HG03103 (cell line): ENCODE measurements around the gene XPO6.

ENCODE experiments used
- ATAC-seq: cut with Tn5 transposase; IDR thresholded peaks from one replicate; pipeline ENCODE4 v1.9.1; 2021; ENCODE audit warnings: low read depth; ENCODE audit not compliant: unreplicated experiment

Gene XPO6

GRCh38 chr16:28186752-28187151, 25.0 kb downstream of the XPO6 start:
- no peak for ATAC-seq

GRCh38 chr16:28185696-28186095, 26.1 kb downstream of the XPO6 start:
- no peak for ATAC-seq

- ATAC-seq: no peak
Observed at GRCh38 chr16:28184625-28185024, 27.1 kb downstream of the XPO6 start.

- no peak for ATAC-seq
Observed at GRCh38 chr16:28183930-28184329, 27.8 kb downstream of the XPO6 start.

GRCh38 chr16:28183484-28183883, 28.3 kb downstream of the XPO6 start:
- ATAC-seq: no peak

- ATAC-seq: no peak
Observed at GRCh38 chr16:28182801-28183200, 29.0 kb downstream of the XPO6 start.

GRCh38 chr16:28182183-28182582, 29.6 kb downstream of the XPO6 start:
- no peak for ATAC-seq

GRCh38 chr16:28181515-28181914, 30.2 kb downstream of the XPO6 start:
- no peak for ATAC-seq

GRCh38 chr16:28180655-28181460, 30.9 kb downstream of the XPO6 start:
- ATAC-seq: no peak

GRCh38 chr16:28179354-28179753, 32.4 kb downstream of the XPO6 start:
- no peak for ATAC-seq

GRCh38 chr16:28175715-28176114, 36.0 kb downstream of the XPO6 start:
- ATAC-seq: no peak

- ATAC-seq: no peak
Observed at GRCh38 chr16:28172336-28172735, 39.4 kb downstream of the XPO6 start.

- no peak for ATAC-seq
Observed at GRCh38 chr16:28171816-28172215, 39.9 kb downstream of the XPO6 start.

GRCh38 chr16:28168991-28169554, 42.7 kb downstream of the XPO6 start:
- ATAC-seq: no peak

- ATAC-seq: no peak
Observed at GRCh38 chr16:28167730-28168129, 44.0 kb downstream of the XPO6 start.

- no peak for ATAC-seq
Observed at GRCh38 chr16:28167221-28167620, 44.5 kb downstream of the XPO6 start.

- no peak for ATAC-seq
Observed at GRCh38 chr16:28166394-28167208, 45.2 kb downstream of the XPO6 start.

- ATAC-seq: no peak
Observed at GRCh38 chr16:28165598-28165997, 46.2 kb downstream of the XPO6 start.

GRCh38 chr16:28164140-28164539, 47.6 kb downstream of the XPO6 start:
- no peak for ATAC-seq

- no peak for ATAC-seq
Observed at GRCh38 chr16:28163699-28164098, 48.1 kb downstream of the XPO6 start.

GRCh38 chr16:28162326-28162877, 49.4 kb downstream of the XPO6 start:
- ATAC-seq: no peak
